T-helper 1 cell treated with Interleukin-12 subunit alpha and Interleukin-12 subunit beta and Interleukin-4 antibody, amounts not matched to agents 30 ng/mL and 1 ng/mL, for 36 hours (primary cell): ENCODE results near the gene ZNF474. TPM values are rescaled to one million over a fixed set of nuclear protein-coding genes. Genes with fewer than 3 reads are reported as not detected.

Experiments used
- total RNA-seq: library from RNA; stranded (reverse); gene quantifications from 2 replicates; pipeline ENCODE4 v1.2.3, GENCODE V29; 2022

ZNF474 gene
- total RNA-seq, 1 donor from 2014 or later = 0.25 TPM

Other genes with a start within 250 kb of the ZNF474 start
- 12.6 and 14.3 TPM in 2 replicates for gene SRFBP1, start 167.6 kb upstream of the ZNF474 start, total RNA-seq
- not detected in 2 replicates for gene LOX, start 51.3 kb upstream of the ZNF474 start, total RNA-seq
- not detected in 2 replicates for gene SNCAIP, start 182.7 kb downstream of the ZNF474 start, total RNA-seq